C4-2B (cell line): Measurements from ENCODE around the gene PCSK6.
A peak's percentile ranks its signal among the peaks of the same experiment; 100 is the strongest.

Source experiments
- H3K27ac ChIP-seq: fragments of 450-650 bp; 2 replicates; pipeline ENCODE4 v1.5.1; 2017
- ZFX ChIP-seq: fragments of 450-650 bp; IDR thresholded peaks from 2 replicates; pipeline ENCODE4 v1.6.1; 2017
- TF ChIP-seq, protein P1 (sequence below): fragments of 450-650 bp; conservative IDR thresholded peaks from 2 replicates; pipeline ENCODE4 v1.5.1; 2017; ENCODE audit warnings: mild to moderate bottlenecking

Gene PCSK6

GRCh38 chr15:101498717-101499480, 9.4 kb upstream of the PCSK6 start:
- H3K27ac ChIP-seq, result peak overlapping the region; percentile 0; the same call in 1 of the 2 replicates
- TF ChIP-seq, protein P1, sequence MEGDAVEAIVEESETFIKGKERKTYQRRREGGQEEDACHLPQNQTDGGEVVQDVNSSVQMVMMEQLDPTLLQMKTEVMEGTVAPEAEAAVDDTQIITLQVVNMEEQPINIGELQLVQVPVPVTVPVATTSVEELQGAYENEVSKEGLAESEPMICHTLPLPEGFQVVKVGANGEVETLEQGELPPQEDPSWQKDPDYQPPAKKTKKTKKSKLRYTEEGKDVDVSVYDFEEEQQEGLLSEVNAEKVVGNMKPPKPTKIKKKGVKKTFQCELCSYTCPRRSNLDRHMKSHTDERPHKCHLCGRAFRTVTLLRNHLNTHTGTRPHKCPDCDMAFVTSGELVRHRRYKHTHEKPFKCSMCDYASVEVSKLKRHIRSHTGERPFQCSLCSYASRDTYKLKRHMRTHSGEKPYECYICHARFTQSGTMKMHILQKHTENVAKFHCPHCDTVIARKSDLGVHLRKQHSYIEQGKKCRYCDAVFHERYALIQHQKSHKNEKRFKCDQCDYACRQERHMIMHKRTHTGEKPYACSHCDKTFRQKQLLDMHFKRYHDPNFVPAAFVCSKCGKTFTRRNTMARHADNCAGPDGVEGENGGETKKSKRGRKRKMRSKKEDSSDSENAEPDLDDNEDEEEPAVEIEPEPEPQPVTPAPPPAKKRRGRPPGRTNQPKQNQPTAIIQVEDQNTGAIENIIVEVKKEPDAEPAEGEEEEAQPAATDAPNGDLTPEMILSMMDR, result no peak
- no peak for TF ChIP-seq ZFX

DNA sequence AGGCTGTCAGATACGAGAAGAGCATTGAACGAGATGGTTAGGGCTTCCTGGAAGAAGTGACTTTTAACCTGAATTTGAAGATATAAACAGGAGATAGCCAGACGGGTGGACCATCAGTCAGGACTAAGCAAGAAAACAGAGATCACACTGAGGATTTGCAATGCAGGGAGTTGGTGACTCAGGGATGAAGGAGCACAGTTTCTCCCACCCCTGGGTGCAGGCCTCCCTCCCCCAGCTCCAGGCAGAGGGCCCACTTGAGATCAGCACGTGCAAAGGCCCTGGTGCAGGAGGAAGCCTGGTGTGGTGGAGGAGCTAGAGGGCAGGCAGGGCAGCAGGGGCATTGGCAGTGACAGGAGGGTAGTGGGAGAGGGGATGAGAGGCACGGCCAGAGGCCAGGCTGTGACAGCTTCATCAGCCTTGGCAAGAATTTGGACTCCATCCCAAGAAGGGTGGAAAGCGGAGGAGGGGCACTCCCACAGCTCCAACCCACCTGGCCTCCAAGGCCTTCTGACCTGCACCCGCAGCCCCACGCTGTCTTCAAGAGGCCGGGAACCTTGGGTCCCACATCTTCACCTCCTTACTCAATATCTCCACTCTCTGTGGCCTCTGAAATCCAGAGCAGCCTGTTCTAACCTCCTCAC, 8.7 kb upstream of the PCSK6 start:
- H3K27ac ChIP-seq, result peak overlapping the region; percentile 0; the same call in 1 of the 2 replicates

DNA sequence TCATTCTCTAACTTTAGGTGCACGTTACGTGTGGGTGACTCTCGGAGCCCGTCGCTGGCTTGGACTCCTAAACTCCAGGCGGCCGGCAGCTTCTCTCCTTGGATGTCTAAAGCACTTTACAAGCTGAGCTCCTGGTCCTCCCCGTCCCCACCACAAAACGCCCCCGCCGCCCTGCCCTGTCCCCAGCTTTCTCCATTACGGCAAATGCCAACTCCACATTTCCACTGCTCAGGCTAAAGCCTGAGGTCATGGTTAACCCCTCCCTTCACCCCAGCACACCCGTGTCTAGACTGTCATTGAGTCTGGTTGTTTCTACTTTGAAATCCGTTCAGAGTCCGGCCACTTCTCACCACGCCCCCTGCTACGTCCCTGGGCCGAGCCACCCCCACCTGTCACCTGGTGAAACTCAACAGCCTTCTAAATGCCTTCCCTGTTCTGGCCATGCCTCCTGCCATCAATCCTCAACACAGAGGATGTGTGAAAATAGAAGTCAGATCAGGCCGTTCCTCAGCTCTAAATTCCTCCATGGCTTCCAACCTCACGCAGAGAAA, 8.1 kb upstream of the PCSK6 start:
- TF ChIP-seq, protein P1, result no peak
- TF ChIP-seq ZFX, result no peak
- no peak overlapping the region for H3K27ac ChIP-seq

More for the DNA sequence above, 8.7 kb upstream of the PCSK6 start:
- no peak for TF ChIP-seq ZFX
- TF ChIP-seq, protein P1, result no peak

GRCh38 chr15:101497017-101497416, 7.5 kb upstream of the PCSK6 start:
- H3K27ac ChIP-seq, result no peak overlapping the region
- TF ChIP-seq, protein P1, result no peak
- TF ChIP-seq ZFX, result no peak

GRCh38 chr15:101496198-101496986, 6.9 kb upstream of the PCSK6 start:
- H3K27ac ChIP-seq, result no peak overlapping the region
- TF ChIP-seq, protein P1, result no peak
- no peak for TF ChIP-seq ZFX

DNA sequence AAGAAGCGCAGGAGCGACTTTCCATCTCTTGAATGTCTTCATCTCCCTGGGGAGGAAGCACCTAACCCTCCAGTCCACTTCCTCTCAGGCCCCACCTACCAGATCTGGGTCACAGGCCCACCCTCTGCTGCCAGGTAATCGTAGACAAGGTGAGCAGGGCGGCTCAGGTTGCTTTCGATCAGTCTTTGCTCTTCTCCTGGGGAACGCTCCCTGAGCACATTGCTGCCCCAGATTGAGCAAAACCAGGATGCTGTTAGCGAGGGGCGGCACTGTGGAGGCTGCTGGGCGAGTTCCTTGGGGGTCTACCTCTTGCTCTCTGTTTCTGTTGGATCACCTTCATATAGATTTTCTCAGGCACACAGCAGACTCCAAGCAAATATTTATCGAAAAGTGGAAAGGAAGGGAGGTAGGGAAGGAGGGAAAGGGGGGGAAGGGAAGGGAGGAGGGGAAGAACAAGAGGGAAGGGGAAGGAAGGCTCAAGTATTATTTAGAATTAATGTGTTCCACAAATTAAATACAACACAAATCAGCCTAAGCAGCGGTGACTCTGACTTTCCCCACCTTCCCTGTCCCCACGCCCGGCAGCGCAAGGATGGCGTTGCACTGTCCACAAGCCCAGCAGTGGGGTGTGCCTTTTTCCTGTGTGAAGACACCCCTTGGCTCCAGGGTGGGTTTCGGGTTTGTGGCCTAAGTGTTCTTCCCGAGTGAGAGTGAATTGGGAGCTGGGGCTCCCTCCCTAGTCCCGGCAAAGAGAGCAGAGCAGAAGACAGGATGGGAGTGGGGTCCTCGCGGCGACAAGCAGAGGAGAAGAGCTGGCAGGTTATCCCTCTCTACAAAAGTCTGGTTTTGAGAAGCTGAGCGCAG, 6.1 kb upstream of the PCSK6 start:
- TF ChIP-seq, protein P1, result no peak
- TF ChIP-seq ZFX, result no peak
- H3K27ac ChIP-seq, result no peak overlapping the region
